ENCODE measurements around the gene BBS9.
"Not testable (repeated sequence)": the region's sequence is repeated elsewhere in the genome, so short reads cannot be mapped to it uniquely, and the experiment has no call there.

Gene BBS9

DNA sequence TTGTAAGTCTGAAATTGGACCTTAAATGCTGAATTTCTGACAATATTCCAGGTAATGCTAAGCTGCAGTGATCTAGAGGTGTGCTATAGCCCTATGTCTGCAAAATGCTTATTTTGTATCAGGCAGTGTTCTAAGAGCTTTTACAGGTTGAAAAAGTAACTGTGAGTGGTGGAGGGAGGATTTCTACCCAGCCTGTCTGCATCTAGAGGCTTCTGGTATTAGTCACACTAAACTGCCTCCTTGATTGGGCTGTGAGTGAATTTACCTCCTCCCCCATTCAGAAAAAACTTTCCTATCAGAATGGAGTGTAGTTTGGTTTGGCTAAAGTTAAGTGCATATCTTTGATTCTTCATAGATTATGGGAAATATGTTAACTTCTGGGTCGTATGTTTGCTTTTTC, 56.8 kb downstream of the BBS9 start:
- in situ Hi-C loops (cut with HindIII; ENCODE audit: low pct_ligation_motif_present, low pct_unique_long_range_greater_than_20kb, low sequenced_read_pairs): no loop called here
- DNase-seq: peak; percentile 26

DNA sequence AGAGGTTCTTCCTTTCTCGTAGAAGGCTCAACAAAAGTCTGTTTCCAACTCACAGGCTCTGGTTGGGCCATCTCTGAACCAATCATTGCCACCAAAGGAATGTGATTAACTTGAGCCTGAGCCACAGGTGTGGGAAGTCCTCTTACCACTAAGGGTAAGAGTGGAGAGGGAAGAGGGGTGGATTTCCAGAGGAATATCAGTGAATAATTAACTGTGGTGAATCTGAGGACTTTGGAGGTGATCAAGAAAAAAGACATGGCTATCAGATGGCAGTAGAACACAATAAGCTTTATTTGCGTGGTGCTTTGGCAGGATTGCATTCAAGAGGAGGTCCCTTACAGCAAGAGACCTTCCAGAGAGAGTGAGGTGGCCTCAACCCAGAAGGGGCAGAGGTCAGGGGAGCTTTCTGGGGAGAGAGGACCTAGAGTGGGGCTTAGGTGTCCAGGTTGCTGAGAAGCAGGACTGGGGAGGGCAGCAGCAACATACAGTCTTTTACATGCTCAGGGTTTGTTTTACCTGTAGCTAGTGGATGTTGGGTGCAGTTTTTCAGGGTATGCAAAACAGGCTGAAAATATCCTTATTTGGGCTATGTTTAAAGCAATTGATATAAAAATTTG, 61.4 kb downstream of the BBS9 start:
- in situ Hi-C loops (cut with HindIII; ENCODE audit: low pct_ligation_motif_present, low pct_unique_long_range_greater_than_20kb, low sequenced_read_pairs): no loop called here
- no peak for DNase-seq

DNA sequence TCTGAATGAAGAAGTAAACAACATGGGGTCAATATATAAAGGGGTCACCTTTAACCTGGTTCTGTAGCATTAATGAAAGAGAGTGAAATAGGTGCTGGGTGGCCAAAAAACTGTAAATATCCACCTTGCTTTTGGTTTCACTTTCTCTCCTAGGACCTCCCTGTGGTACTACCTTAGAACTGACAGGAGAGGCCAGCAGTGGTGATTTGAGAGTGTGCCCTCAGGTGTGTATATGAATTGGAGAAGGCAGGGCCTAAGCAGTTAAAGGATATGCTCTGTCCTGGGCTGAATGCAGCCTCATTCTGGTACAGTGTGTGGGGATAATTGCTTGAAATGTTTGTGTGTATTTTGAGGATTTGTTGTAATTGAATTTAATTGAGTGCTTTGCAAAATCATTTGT, 62.0 kb downstream of the BBS9 start:
- DNase-seq: peak; percentile 11
- in situ Hi-C loops (cut with HindIII; ENCODE audit: low pct_ligation_motif_present, low pct_unique_long_range_greater_than_20kb, low sequenced_read_pairs): no loop called here

DNA sequence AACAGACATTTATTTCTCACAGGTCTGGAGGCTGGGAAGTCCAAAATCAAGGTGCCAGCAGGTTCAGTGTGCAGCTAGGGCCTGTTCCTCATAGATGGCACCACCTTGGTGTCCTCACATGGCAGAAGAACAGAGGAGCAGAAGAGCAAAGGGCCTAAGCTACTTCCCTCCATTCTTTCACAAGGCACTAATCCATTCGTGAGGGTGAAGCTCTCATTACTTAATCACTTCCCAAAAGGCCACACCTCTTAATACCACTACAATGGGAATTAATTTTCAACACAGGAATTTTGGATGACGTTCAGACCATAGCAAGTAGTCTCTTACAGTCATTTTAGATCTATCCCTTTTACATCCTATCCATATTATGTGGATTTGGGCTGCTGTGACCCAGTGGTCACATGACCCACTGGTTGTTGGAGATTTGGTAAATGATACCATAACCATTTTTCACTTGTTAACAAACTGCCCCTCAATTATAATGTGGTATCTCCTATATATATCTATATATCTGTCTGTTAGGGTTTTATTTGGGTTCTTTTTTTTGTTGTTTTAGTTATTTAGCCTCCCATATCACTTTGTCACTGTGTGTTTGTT, 63.4 kb downstream of the BBS9 start:
- in situ Hi-C loops (cut with HindIII; ENCODE audit: low pct_ligation_motif_present, low pct_unique_long_range_greater_than_20kb, low sequenced_read_pairs): no loop called here
- no peak for DNase-seq

DNA sequence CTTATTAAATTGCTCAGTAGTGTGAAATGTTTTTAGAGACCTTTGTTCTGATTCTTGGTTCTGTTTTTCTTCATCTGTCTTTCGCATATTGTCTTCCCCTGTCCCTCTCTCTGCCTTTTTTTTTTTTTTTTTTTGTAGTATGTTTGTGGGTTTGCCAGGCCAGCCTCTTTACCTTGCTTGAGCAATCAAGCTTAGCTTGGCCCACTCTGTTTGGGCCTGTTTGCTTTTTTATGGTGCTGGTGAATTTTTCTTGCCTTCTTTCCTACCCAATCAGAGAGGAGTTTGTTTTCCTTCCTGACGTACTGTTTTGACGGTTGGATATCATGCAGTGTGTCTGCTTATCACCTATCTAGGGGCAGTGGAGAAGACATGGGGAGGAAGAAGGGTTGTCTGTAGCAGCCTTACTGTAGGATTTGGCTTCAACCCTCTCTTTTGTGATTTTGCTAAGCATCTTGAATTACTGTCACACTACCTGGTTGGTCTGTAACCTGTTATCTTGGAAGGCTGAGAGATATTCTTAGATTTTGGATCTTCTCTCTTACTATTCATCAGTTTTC, 64.0 kb downstream of the BBS9 start:
- DNase-seq: no peak

DNA sequence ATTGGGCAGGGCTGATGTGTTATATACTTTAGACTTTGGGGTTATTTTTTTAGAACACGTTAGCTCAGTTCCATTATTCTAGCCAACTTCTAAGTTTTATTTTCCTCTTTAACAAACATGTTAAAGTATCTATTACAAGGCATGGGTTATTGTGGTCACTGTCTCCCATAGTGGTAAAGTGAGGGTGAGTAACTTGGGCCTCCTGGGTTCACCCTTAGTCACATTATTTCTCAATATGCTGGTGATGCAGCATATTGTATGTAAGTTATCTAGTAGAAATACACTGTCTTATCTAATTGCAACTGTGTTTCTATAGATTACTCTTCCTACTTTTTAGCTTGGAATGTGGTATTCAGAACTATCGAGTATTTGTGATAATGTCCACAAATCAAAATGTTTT, 65.9 kb downstream of the BBS9 start:
- no peak for DNase-seq
- in situ Hi-C loops (cut with HindIII; ENCODE audit: low pct_ligation_motif_present, low pct_unique_long_range_greater_than_20kb, low sequenced_read_pairs): no loop called here

More for the DNA sequence above, 64.0 kb downstream of the BBS9 start:
- in situ Hi-C loops (cut with HindIII; ENCODE audit: low pct_ligation_motif_present, low pct_unique_long_range_greater_than_20kb, low sequenced_read_pairs): no loop called here

DNA sequence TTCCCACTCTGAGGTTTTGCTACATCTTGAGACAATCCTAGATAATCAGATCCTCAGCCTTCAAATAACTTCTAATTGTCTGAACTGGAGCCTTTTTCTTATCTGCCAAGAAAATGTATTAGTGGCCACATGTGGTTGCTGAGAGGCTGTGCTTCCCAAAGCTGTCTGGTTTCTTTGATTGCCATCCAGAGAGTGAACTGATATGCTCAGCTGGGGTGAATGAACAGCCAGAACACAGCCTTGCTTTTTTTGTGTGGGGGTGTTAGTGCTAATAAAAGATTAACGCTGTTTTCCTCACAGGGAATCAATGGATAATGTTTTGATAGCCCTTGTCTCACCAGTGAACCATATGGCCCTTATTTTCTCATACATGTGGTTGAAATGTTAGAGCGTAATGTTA, 66.9 kb downstream of the BBS9 start:
- in situ Hi-C loops (cut with HindIII; ENCODE audit: low pct_ligation_motif_present, low pct_unique_long_range_greater_than_20kb, low sequenced_read_pairs): no loop called here
- DNase-seq: no peak

DNA sequence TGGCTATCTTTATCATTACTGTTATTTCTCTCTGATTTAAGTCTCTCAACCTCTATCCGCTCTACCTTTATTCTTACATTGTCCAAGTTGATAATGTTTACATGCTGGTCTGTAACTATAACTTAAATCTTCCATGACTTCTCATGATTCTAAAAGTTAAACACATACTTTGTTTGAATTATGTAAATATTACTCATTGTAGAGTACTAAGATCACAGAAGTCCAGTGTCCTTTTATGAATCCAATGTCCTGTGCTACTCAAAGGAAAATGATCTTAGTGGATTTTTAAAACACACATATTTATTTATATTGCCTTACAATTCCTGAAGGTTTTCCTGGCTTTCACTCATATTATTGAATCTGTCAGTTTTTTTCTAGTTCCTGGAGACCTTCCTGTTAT, 70.9 kb downstream of the BBS9 start:
- in situ Hi-C loops (cut with HindIII; ENCODE audit: low pct_ligation_motif_present, low pct_unique_long_range_greater_than_20kb, low sequenced_read_pairs): no loop called here

DNA sequence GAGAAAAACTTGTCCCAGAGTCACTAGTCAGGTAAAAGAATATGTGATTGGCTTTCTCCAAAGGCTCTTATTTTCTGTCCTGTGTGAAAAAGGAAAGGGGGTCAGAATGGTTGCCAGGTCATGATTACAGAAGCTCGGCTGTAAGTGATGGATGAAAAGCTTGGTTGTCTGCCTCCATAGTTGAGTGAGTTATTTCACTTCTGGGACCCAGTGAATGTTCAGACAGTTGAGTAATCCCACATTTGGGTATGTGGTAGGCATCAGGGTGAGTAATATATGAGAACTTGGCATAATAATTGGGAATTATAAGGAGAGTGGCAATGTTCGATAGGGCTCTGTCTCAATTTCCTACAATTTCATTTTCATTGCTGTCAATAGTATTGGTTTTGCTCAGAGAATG, 72.5 kb downstream of the BBS9 start:
- in situ Hi-C loops (cut with HindIII; ENCODE audit: low pct_ligation_motif_present, low pct_unique_long_range_greater_than_20kb, low sequenced_read_pairs): no loop called here

More for the DNA sequence above, 70.9 kb downstream of the BBS9 start:
- DNase-seq: no peak

DNA sequence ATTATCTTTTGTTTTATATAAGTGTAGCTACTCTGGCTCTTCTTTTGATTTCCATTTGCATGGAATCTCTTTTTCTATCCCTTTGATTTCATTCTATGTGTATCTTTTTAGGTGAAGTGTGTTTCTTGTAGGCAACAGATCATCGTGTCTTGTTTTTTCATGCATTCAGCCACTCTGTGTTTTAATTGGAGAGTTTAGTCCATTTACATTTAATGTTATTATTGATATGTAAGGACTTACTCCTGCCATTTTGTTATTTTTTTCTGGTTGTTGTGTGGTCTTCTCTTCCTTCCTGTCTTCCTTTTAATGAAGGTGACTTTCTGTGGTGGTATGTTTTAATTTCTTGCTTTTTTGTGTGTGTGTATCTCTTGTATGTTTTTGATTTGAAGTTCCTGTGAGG, 81.6 kb downstream of the BBS9 start:
- in situ Hi-C loops (cut with HindIII; ENCODE audit: low pct_ligation_motif_present, low pct_unique_long_range_greater_than_20kb, low sequenced_read_pairs): no loop called here
- DNase-seq: no peak

More for the DNA sequence above, 72.5 kb downstream of the BBS9 start:
- DNase-seq: no peak

DNA sequence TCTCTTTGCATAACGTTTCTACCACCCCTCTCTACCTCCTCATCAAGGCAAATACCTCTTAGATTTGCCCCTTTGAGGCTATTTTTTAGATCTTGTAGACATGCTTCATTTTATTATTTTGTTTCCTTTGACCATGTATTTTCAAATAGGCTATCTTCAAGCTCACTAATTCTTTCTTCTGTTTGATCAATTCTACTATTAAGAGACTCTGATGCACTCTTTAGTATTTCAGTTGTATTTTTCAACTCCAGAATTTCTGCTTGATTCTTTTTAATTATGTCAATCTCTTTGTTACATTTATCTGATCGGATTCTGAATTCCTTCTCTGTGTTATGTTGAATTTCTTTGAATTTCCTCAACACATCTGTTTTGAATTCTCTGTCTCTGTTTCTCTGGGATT, 82.8 kb downstream of the BBS9 start:
- DNase-seq: no peak
- in situ Hi-C loops (cut with HindIII; ENCODE audit: low pct_ligation_motif_present, low pct_unique_long_range_greater_than_20kb, low sequenced_read_pairs): no loop called here

DNA sequence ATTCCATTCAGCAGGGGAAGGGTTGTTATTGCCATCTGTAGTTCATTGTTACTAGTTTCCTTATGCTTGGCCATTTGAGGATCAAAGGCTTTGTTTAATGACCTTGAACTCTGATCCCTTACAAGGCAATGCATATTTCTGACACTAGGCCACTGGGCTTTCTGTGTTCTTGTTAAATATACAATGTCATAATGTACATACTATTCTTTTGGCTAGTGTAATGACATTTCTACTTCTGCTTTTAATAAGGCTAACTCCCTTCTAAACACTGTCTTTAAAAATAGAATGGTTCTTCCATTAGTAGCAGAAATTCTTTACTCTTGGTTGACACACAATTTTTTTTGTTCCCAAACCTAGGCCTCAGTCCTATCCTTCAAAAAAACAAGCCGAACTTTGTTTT, 86.6 kb downstream of the BBS9 start:
- DNase-seq: no peak
- in situ Hi-C loops (cut with HindIII; ENCODE audit: low pct_ligation_motif_present, low pct_unique_long_range_greater_than_20kb, low sequenced_read_pairs): no loop called here

DNA sequence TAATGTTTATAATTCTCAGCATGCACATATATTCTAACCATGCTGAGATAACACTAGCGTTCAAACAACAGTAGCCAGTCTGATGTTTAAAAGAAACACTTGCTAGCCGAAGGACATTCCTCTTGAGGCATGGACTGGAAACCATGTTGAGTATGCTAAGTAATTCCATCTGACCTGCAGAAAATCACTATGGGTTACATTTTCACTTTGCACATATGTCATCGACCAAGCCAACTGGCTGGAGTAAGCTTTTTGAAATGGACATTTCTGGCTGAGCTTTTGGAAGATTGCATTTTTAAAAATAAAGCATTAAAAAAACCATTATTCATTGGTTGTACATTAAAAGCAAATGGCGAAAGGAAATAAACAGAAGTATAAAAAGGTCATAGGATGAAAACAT, 88.2 kb downstream of the BBS9 start:
- no peak for DNase-seq
- in situ Hi-C loops (cut with HindIII; ENCODE audit: low pct_ligation_motif_present, low pct_unique_long_range_greater_than_20kb, low sequenced_read_pairs): no loop called here

DNA sequence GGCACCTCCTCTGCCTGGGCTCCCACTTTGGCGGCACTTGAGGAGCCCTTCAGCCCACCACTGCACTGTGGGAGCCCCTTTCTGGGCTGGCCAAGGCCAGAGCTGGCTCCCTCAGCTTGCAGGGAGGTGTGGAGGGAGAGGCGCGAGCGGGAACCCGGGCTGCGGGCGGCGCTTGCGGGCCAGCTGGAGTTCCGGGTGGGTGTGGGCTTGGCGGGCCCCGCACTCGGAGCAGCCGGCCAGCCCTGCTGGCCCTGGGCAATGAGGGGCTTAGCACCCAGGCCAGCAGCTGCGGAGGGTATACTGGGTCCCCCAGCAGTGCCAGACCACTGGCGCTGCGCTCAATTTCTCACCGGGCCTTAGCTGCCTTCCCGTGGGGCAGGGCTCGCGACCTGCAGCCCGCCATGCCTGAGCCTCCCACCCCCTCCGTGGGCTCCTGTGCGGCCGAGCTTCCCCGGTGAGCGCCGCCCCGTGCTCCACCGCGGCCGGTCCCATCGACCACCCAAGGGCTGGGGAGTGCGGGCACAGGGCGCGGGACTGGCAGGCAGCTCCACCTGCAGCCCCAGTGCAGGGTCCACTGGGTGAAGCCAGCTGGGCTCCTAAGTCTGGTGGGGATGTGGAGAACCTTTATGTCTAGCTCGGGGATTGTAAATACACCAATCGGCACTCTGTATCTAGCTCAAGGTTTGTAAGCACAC, 89.6 kb downstream of the BBS9 start:
- in situ Hi-C loops (cut with HindIII; ENCODE audit: low pct_ligation_motif_present, low pct_unique_long_range_greater_than_20kb, low sequenced_read_pairs); DNase-seq: not testable (repeated sequence)

DNA sequence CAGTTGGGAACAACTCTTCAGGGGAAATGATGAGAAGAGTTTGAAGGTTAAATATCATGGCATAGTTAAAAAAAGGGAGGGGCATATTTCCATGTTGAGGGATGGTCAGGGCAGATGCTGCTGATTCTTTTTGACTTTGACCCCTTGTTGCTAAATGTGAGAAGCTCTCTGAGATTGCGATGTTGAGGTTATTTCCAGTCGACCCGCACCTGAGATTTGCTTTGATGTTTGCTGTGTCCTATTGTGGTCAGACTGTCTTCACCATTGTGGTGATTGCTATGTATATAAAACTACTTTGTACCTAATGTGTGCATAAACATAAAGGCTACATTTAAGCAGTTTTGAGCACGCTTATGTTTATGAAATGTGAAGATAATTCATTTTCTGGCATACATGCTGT, 90.9 kb downstream of the BBS9 start:
- no peak for DNase-seq
- in situ Hi-C loops (cut with HindIII; ENCODE audit: low pct_ligation_motif_present, low pct_unique_long_range_greater_than_20kb, low sequenced_read_pairs): no loop called here

DNA sequence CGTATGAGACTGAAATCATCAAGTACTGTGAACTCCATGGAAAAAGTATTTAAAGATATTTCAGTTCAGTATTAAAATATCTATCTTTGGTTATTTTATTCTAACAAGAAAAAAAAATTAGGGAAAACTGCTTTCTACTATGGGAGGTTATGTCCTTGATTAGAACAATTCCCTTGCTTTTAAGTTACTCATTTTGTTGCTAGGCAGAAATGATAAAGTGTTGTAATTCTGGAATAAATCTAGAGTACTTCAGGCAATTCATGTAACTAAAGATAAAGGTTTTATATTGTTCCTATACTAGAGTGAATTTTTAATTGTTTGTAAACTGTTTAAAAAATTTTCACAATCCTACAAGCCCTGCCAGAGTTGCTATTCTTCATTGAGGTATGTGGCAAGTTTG, 92.0 kb downstream of the BBS9 start:
- in situ Hi-C loops (cut with HindIII; ENCODE audit: low pct_ligation_motif_present, low pct_unique_long_range_greater_than_20kb, low sequenced_read_pairs): no loop called here
- no peak for DNase-seq

DNA sequence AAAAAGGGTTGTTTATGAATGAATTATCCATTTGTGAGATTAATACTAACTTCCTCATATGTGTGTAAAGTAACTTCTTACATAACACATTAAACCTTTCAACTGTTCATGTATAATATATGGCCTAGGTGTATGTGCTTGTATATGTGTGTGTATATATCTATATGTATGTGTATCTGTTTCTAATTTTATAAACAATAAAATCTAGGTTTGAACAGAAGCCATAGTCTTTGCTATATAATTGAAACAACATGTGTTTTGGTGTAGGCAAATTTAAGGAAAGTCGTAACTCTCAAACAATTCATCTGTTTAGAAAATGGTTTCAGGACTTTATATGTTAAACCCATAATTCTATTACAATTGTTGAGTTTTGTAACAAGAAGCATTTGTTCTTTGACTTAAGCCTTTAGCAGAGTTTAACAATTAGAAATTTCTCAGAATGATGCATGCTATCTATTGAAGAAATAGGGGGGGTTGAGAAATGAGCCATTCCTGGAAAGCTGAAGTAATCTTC, 103.3 kb downstream of the BBS9 start:
- in situ Hi-C loops (cut with HindIII; ENCODE audit: low pct_ligation_motif_present, low pct_unique_long_range_greater_than_20kb, low sequenced_read_pairs): no loop called here

DNA sequence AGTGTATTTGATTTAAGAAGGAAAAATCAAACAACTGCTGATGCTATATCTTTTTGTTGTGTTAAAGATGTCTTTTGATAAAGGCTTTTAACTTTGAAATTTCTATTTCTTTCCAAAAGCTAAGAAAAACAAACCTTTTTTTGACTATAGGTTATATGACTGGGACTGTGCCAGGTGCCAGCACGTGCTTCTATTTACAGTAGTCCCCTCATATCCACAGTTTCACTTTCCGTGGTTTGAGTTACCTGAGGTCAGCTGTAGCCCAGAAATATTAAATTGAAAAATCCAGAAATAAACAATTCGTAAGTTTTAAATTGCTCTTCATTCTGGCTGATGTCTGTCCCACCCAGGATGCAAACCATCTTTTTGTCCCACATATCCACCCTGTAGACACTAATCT, 104.3 kb downstream of the BBS9 start:
- in situ Hi-C loops (cut with HindIII; ENCODE audit: low pct_ligation_motif_present, low pct_unique_long_range_greater_than_20kb, low sequenced_read_pairs): no loop called here
- no peak for DNase-seq

More for the DNA sequence above, 103.3 kb downstream of the BBS9 start:
- DNase-seq: no peak

DNA sequence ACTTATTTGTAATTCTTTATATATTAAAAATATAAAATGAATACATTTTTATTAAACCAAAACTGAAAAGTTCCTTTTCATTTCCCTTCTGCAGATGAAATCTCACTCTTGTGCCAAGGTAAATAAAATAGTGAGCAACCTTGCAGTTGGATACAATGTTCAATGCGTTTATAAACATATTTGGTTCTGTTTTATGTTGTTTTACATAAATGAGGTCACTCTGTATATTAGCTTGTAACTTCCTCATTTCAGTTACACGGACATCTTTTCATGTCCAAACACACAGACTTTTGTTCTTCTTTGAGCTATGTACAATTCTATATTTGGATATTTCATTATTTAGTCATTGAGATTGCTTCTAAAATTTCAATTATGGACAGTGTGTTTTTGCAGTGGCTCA, 107.7 kb downstream of the BBS9 start:
- in situ Hi-C loops (cut with HindIII; ENCODE audit: low pct_ligation_motif_present, low pct_unique_long_range_greater_than_20kb, low sequenced_read_pairs): no loop called here
- no peak for DNase-seq
